SH-SY5Y (cell line): ENCODE data around the gene KCTD6.

ENCODE experiments used
- GATA2 ChIP-seq: IDR thresholded peaks from 2 replicates; pipeline ENCODE4 v1.6.1; 2011; ENCODE audit warnings: mild to moderate bottlenecking, low read depth, low read length
- GATA3 ChIP-seq: IDR thresholded peaks from 2 replicates; pipeline ENCODE4 v1.6.1; 2011; ENCODE audit warnings: low read depth, mild to moderate bottlenecking, low read length, moderate library complexity

DNA sequence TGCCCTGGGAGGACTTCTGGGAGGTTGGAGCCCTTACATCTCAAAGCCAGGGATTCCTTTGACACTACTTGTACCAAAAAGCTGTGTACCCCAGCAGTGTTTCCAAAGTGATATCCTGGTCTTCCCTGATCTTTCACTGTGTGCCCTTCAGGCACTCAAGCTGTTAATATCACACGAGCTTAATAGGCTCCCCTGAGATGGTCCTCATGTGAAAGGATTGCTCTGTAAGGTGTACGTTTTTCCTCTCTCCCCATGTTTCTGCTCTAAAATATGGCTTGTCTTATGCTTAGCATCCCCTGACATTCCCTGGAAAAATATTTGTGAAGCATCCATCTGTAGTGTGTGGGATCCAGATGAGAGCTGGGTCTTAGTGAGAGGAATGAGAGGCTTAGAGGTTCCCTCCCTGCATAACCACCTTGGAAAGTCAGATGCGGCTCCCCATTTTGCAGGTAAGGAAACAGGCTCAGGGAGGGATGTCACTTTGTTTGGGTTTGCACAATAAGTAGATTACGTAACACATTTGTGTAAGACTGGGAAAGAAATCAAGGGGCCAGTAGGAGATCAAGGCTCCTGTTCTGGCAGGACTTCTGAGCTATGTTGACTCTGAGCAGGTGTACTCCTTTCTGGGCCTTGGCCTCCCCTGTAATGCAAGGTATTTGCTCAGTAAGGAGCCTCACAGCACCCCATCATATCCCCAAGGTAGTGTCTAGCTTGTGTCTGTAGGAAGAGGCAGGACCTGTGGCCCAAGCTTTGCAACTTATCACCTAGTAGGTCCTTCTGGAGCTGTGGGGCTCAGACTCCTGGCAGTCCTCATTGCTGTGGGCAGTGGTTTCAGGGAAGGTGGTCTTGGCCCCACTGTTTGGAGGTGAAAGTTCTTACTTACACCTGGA lies 45.8 kb downstream of the KCTD6 start:
- TF ChIP-seq GATA2 (no peak), GATA3 (no peak)
